ENCODE results near the gene CGNL1. TPM values are rescaled to one million over a fixed set of nuclear protein-coding genes. Genes with fewer than 3 reads are reported as not detected.

The CGNL1 gene
- total RNA-seq, 2 donors from 2014 or later, result 82.6 to 98.0 TPM

DNA sequence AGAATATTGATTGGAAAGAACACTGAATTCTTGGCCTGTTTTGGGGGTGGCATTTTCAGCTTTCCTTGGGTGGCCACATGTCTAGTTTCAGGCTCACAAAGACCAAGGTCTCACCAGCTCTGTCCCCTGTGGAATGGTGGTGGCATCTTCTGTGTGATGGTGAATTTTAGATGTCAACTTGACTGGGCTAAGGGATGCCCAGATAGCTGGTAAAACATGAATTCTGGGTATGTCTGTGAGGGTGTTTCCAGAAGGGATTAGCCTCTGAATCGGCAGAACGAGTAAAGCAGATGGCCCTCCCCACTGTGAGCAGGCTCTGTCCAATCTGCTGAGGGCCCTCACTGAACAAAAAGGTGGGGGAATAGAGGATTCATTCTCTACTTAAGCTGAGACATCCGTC, 181.0 kb downstream of the CGNL1 start:
- Histone ChIP-seq H3K4me3 (ENCODE audit: low read length) (no peak overlapping the region), H3K9ac (ENCODE audit: extremely low read depth, low read length, poor library complexity, severe bottlenecking) (no peak overlapping the region), H3K27ac (ENCODE audit: low read depth, low read length) (no peak overlapping the region), H3K4me1 (ENCODE audit: control insufficient read depth, insufficient read depth, low read length) (peaks cover 16% of the 10 kb centered on the region), H3K9me3 (ENCODE audit: control insufficient read depth, low read length) (no peaks in the 10 kb centered on the region), H3K36me3 (ENCODE audit: control insufficient read depth, insufficient read depth, low read length) (peaks cover 11% of the 10 kb centered on the region), H3K27me3 (ENCODE audit: control insufficient read depth, insufficient read depth, low read length, poor library complexity, severe bottlenecking) (no peaks in the 10 kb centered on the region)
- Mint-ChIP-seq H3K4me1 (peaks cover 26% of the 10 kb centered on the region), H3K27me3 (ENCODE audit: insufficient read depth) (no peaks in the 10 kb centered on the region), H3K9me3 (no peaks in the 10 kb centered on the region), H3K36me3 (ENCODE audit: low read depth) (peaks cover 40% of the 10 kb centered on the region), H3K27ac (no peak overlapping the region), H3K4me3 (no peak overlapping the region)
- DNase-seq, result no peak
- TF ChIP-seq, protein P1, sequence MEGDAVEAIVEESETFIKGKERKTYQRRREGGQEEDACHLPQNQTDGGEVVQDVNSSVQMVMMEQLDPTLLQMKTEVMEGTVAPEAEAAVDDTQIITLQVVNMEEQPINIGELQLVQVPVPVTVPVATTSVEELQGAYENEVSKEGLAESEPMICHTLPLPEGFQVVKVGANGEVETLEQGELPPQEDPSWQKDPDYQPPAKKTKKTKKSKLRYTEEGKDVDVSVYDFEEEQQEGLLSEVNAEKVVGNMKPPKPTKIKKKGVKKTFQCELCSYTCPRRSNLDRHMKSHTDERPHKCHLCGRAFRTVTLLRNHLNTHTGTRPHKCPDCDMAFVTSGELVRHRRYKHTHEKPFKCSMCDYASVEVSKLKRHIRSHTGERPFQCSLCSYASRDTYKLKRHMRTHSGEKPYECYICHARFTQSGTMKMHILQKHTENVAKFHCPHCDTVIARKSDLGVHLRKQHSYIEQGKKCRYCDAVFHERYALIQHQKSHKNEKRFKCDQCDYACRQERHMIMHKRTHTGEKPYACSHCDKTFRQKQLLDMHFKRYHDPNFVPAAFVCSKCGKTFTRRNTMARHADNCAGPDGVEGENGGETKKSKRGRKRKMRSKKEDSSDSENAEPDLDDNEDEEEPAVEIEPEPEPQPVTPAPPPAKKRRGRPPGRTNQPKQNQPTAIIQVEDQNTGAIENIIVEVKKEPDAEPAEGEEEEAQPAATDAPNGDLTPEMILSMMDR (conservative IDR thresholded peaks at IDR 0.05), result no peak
- 93 to 100% methylated on average over 1 to 3 of the region's 3 CpGs for WGBS, 2 experiments (ENCODE audit: insufficient coverage in 1 of 2, insufficient read length in 1 of 2)

DNA sequence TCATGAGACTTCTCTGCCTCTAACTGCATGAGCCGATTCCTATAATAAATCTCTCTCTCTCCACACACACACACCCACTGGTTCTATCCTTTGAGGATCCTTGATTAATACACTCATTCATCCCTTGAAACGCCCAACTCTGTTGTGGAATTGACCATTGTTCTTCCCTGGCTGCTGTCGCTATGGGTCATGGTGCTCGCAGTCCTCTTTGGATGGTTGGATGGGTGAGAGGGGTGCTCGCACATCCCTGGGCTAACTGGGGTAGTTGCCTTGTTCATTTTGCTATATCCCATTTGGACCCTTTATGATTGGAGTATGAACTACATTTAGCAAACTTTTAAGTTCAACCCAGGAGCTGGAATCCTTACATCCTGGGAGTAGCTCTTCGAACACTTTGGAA, 181.5 kb downstream of the CGNL1 start:
- no peak overlapping the region for H3K4me3 Mint-ChIP-seq
- TF ChIP-seq, protein P1 (conservative IDR thresholded peaks at IDR 0.05), result no peak
- H3K27ac Mint-ChIP-seq, result no peak overlapping the region
- DNase-seq, result no peak
- Histone ChIP-seq H3K4me1 (ENCODE audit: control insufficient read depth, insufficient read depth, low read length) (peaks cover 16% of the 10 kb centered on the region), H3K9ac (ENCODE audit: extremely low read depth, low read length, poor library complexity, severe bottlenecking) (no peak overlapping the region), H3K27me3 (ENCODE audit: control insufficient read depth, insufficient read depth, low read length, poor library complexity, severe bottlenecking) (no peaks in the 10 kb centered on the region), H3K36me3 (ENCODE audit: control insufficient read depth, insufficient read depth, low read length) (peaks cover 7% of the 10 kb centered on the region), H3K9me3 (ENCODE audit: control insufficient read depth, low read length) (no peaks in the 10 kb centered on the region), H3K4me3 (ENCODE audit: low read length) (no peak overlapping the region), H3K27ac (ENCODE audit: low read depth, low read length) (no peak overlapping the region)
- H3K4me1 Mint-ChIP-seq, result peaks cover 24% of the 10 kb centered on the region
- no peaks in the 10 kb centered on the region for H3K27me3 Mint-ChIP-seq (ENCODE audit: insufficient read depth)
- WGBS, 2 experiments (ENCODE audit: insufficient coverage in 1 of 2, insufficient read length in 1 of 2), result 88 to 93% methylated on average over 2 to 6 of the region's 6 CpGs
- peaks cover 35% of the 10 kb centered on the region for H3K36me3 Mint-ChIP-seq (ENCODE audit: low read depth)
- no peaks in the 10 kb centered on the region for H3K9me3 Mint-ChIP-seq

DNA sequence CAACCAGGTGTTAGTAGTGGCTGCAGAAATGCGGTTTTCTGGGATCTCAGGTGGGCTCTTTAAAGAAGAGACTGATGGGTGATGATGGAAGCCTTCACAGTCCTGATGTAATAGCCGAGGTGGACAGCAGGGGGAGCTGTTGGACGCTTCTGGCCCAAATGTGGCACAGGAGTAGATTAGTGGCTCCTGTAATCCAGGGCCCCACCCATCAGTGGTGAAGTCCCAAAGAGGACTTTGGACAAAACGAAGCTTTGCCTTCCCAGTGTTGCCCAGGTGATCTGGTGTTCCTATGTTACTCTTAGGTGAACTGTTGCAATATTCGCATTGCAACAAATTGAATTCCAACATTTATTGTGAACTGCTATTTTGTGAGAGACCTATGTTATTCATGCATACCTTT, 183.6 kb downstream of the CGNL1 start:
- Mint-ChIP-seq H3K27ac (no peak overlapping the region), H3K36me3 (ENCODE audit: low read depth) (peaks cover 28% of the 10 kb centered on the region), H3K9me3 (no peaks in the 10 kb centered on the region), H3K4me3 (no peak overlapping the region), H3K4me1 (peaks cover 6% of the 10 kb centered on the region), H3K27me3 (ENCODE audit: insufficient read depth) (no peaks in the 10 kb centered on the region)
- Histone ChIP-seq H3K27ac (ENCODE audit: low read depth, low read length) (no peak overlapping the region), H3K9me3 (ENCODE audit: control insufficient read depth, low read length) (no peaks in the 10 kb centered on the region), H3K9ac (ENCODE audit: extremely low read depth, low read length, poor library complexity, severe bottlenecking) (no peak overlapping the region), H3K4me1 (ENCODE audit: control insufficient read depth, insufficient read depth, low read length) (peaks cover under 1% of the 10 kb centered on the region), H3K4me3 (ENCODE audit: low read length) (no peak overlapping the region), H3K36me3 (ENCODE audit: control insufficient read depth, insufficient read depth, low read length) (peaks cover 4% of the 10 kb centered on the region), H3K27me3 (ENCODE audit: control insufficient read depth, insufficient read depth, low read length, poor library complexity, severe bottlenecking) (no peaks in the 10 kb centered on the region)
- TF ChIP-seq, protein P1 (conservative IDR thresholded peaks at IDR 0.05), result peak; percentile 94
- WGBS, 2 experiments (ENCODE audit: insufficient coverage in 1 of 2, insufficient read length in 1 of 2), result 21 to 25% methylated on average over 4 to 5 of the region's 5 CpGs
- DNase-seq, result peak; percentile 94

Data from endodermal cell (in vitro differentiated cells).